ENCODE results near the gene EARS2. TPM values are rescaled to one million over a fixed set of nuclear protein-coding genes. Genes with fewer than 3 reads are reported as not detected.

Gene EARS2
- total and polyA plus RNA-seq, 8 donors = 16.3 to 27.8 (median 23.2) TPM

DNA sequence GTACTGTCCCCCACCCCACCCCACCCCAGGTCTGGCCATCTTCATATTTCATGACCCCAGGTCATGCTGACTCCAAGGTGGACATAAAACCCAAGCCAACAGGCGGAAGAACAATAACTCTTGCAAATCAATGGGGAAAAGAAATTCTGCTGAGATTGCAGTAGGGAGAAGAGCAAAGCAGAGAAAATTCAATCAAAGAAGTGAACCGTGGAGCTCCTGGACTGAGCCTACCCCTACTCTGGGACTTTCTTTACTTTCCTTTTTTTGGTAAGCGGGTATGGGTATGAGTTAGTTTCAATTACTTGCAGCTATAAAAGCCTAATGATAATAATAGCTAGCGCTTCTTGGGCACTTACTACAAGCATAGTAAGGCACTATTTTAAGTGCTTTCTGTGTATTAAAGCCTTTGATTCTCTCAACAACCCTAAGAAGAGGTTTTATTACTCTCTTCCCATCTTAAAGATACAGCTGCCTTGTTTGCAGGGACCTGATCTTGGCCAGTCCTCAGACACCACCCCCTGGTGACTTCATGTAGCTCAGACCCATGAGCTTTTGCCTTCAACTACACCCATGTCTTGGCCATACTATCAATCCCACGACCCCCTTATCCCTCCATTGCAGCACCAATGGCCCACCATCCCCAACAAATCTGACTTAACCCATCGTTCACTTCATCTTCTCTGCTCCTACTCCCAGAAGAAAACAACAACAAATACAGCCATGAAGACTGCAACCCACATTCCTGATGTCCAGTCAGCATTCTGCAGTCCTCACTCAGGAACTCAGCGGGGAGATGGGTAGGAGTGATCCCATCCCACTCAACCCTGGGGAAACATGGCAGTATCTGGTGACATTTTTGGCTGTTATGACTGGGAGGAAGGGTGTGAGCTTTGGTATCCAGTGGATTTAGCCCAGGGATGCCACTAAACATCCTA lies 51.2 kb downstream of the EARS2 start:
- Histone ChIP-seq H3K27me3 (no peaks in the 10 kb centered on the region), H3K27ac (no peak overlapping the region), H3K4me3 (no peak overlapping the region), H3K36me3 (no peaks in the 10 kb centered on the region), H3K9me3 (no peaks in the 10 kb centered on the region), H3K4me1 (peaks cover 14 to 89% of the 10 kb centered on the region in 2 donors)
- DNase-seq (no peak), ATAC-seq (no peak)
- intact Hi-C loops (cut with DNase I) = no loop called here
- TF ChIP-seq, protein P1, sequence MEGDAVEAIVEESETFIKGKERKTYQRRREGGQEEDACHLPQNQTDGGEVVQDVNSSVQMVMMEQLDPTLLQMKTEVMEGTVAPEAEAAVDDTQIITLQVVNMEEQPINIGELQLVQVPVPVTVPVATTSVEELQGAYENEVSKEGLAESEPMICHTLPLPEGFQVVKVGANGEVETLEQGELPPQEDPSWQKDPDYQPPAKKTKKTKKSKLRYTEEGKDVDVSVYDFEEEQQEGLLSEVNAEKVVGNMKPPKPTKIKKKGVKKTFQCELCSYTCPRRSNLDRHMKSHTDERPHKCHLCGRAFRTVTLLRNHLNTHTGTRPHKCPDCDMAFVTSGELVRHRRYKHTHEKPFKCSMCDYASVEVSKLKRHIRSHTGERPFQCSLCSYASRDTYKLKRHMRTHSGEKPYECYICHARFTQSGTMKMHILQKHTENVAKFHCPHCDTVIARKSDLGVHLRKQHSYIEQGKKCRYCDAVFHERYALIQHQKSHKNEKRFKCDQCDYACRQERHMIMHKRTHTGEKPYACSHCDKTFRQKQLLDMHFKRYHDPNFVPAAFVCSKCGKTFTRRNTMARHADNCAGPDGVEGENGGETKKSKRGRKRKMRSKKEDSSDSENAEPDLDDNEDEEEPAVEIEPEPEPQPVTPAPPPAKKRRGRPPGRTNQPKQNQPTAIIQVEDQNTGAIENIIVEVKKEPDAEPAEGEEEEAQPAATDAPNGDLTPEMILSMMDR (IDR thresholded peaks at IDR 0.05) = no peak

DNA sequence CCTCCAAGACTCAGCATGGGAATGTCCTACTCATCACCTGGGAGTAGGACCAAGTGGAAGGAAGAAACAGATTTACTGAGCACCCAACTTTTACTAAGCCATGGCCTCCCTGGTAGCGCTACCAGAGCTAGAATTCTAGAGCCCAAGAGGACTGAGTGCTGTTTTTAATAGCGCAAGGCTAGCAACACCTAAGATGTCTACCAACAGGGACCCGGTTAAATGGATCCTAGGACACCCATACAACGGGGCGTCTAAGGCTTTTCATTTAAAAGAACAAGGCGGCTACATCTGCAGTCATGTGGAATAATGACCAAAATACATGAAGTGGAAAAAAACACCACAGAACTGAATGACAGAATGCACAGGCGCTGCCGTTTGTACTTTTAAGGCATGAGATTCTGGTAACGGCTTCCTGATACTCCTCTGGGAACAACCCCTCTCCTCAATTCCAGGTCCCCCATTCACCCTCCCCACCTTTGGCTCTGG lies 51.9 kb downstream of the EARS2 start:
- no peak overlapping the region for H3K4me3 ChIP-seq
- H3K4me1 ChIP-seq = peaks cover 14 to 96% of the 10 kb centered on the region in 2 donors
- no peaks in the 10 kb centered on the region for H3K27me3 ChIP-seq
- intact Hi-C loops (cut with DNase I) = no loop called here
- no peaks in the 10 kb centered on the region for H3K9me3 ChIP-seq
- ATAC-seq (no peak), DNase-seq (no peak)
- H3K27ac ChIP-seq = peak overlapping the region; percentile 62 to 70
- peaks cover 0 to 2% of the 10 kb centered on the region in 2 donors for H3K36me3 ChIP-seq
- TF ChIP-seq, protein P1 (IDR thresholded peaks at IDR 0.05) = no peak

DNA sequence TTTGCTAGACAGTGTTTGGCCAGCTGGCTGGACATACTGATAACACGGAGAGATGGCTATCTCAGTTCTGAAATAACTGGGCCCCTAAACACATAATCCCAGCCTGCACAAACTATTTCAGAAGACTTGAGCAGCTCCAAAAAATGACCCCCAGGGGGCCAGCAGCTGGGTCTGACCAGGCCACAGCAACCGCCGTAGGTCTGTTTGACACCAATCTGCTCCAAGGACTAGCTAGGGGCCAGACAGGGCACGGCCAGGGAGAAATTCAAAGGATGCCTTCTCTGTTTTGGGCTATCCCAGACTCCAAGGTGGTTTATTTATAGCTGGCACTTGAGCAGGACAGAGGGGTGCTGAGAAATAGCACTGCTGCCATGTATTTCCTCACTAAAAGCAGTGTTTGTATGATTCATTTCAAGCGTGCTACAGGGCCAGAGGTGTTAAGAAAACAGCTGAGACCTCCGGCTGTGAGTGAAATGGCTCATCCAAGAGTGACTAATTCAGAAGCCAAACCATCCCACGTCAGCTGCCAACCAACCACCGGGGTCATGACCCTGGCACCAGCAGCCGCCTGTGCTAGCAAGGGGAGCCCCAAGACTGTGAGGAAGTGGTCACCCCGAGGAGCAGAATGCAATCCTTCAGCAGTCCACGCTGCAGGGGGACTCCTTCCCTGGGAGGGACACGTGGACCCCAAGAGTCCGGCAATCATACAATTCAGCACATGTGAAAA lies 52.5 kb downstream of the EARS2 start:
- Histone ChIP-seq H3K27ac (peak overlapping the region; percentile 62 to 70), H3K4me3 (no peak overlapping the region), H3K4me1 (peaks cover 14 to 99% of the 10 kb centered on the region in 2 donors)

DNA sequence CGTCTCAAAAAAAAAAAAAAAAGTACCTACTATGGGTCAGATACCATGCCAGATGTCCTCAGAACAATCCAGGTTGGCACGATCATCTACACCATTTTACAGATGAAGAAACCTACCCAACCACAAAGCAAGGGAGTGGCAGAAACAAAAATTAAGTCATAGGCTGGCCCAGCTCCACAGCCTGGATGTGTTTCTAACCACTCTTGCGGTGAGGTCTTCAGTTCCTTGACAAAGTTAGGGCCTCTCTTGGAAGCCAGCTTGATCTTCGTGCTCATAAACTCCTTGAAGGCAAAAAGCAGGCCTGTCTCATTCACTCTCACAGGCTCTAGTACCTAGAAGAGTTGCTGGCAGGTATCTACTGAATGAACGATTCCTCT lies 53.1 kb downstream of the EARS2 start:
- no peaks in the 10 kb centered on the region for H3K9me3 ChIP-seq
- peak in 1 of 4 donors; percentile 60 for DNase-seq
- ATAC-seq = peak; percentile 62
- no peaks in the 10 kb centered on the region for H3K27me3 ChIP-seq
- H3K4me1 ChIP-seq = peaks cover 14 to 96% of the 10 kb centered on the region in 2 donors
- TF ChIP-seq, protein P1 (IDR thresholded peaks at IDR 0.05) = no peak
- peaks cover 0 to 6% of the 10 kb centered on the region in 2 donors for H3K36me3 ChIP-seq
- no peak overlapping the region for H3K4me3 ChIP-seq
- intact Hi-C loops (cut with DNase I) = no loop called here
- peak overlapping the region; percentile 62 to 70 for H3K27ac ChIP-seq

More for the DNA sequence above, 52.5 kb downstream of the EARS2 start:
- ATAC-seq (peak; percentile 60), DNase-seq (peak in 2 of 4 donors; percentile 80 to 88)
- Histone ChIP-seq H3K27me3 (no peaks in the 10 kb centered on the region), H3K9me3 (no peaks in the 10 kb centered on the region), H3K36me3 (peaks cover 0 to 6% of the 10 kb centered on the region in 2 donors)
- TF ChIP-seq, protein P1 (IDR thresholded peaks at IDR 0.05) = no peak
- intact Hi-C loops (cut with DNase I) = no loop called here

- TF ChIP-seq, protein P1 (IDR thresholded peaks at IDR 0.05) = no peak
- peaks cover 0 to 6% of the 10 kb centered on the region in 2 donors for H3K36me3 ChIP-seq
- peaks cover 17 to 94% of the 10 kb centered on the region in 2 donors for H3K4me1 ChIP-seq
- no peak overlapping the region for H3K4me3 ChIP-seq
- H3K9me3 ChIP-seq = no peaks in the 10 kb centered on the region
- ATAC-seq = no peak
- H3K27ac ChIP-seq = no peak overlapping the region
- DNase-seq = no peak
- intact Hi-C loops (cut with DNase I) = no loop called here
- no peaks in the 10 kb centered on the region for H3K27me3 ChIP-seq
Measured at GRCh38 chr16:23502466-23502865, 54.7 kb downstream of the EARS2 start.

All from left lung (tissue), 10 donors.